Myocyte (in vitro differentiated cells): ENCODE measurements around the gene SYT2. TPM values are rescaled to one million over a fixed set of nuclear protein-coding genes. Genes with fewer than 3 reads are reported as not detected.

ENCODE experiments used
- DNase-seq: peaks from one replicate; pipeline ENCODE4 v3.0.0-alpha.2; 2012; ENCODE audit warnings: low read depth
- total RNA-seq: library from RNA; depleted of rRNA; stranded (reverse); fragments of >200 nt; gene quantifications from 2 replicates; pipeline ENCODE4 v1.2.3, GENCODE V29; 2014

The SYT2 gene
- total RNA-seq, 1 donor from 2014 or later = not detected

DNA sequence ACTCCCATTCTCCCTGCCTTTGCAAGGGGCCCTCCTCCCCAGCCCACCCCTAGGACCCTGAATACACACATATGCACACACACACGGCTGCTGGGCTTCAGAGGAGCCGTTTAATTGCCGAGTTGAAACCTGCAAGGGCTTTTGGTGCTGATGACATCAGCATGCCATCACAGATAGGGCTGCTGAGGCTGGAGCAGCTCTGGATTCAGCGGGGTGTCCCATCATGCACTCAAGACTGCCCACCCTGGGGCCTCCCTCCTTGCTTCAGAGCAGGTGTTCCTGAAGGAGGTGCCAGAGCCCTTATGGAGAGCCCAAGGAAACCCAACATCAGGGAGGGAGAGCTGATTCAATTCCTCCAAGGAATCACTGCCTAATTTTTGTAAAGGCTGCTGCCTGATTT is 5.7 kb downstream of the SYT2 start:
- DNase-seq = no peak

DNA sequence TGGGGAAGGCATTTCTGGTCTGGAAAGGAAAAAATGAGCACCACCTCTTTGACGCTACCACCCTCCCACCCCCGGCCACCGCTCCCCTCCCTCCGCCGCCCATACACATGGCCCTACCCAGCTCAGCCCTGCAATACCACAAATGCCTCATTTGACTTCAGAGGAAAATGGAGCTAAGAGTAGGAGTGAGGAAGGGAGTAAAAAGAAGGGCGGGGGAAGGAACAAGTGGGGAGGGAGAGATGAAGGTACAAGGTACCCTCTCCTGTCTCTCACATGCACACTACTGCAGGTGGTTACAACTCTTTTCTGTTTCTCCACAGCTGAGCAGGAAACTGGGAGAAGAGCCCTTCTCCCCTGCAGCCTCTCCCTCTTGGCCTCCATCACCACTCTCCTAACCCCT is 7.1 kb downstream of the SYT2 start:
- no peak for DNase-seq

DNA sequence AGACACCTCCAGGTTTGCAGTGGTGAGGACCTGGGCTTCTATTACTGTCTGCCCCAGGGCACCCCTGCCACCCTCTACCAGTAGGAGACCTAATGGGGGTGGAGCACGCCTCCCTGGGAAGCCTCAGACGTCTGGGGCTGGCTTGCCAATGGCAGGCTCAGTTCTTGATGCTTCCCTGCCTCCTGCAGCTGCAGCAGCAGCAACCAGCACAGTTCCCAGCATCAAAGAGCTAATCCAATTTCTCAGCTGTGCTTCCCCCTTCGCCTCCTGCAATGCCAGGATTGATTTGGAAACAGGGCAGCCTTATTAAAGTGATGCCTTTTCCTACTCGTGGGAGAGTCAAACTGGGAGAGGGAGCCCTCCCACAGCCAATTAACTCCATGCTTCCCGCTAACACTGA is 8.2 kb downstream of the SYT2 start:
- DNase-seq = no peak

DNA sequence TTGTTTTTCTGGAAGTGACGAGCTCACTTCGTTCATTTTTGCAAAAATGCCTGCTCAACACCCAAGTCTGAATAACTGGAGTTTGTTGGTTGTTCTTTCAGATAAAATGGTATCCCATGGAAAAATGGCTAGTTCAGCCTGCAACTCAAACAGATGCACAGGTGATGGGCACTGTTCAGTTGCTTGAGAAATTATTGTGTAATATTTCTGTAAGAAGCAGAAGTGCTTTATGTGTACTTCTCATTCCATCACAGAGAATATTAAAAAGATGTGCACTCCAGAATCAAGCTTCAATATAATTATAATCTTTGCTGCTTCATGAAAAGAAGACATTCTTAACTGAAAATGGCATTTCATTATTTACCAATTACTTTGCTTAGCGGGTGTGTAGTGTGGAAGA is 9.1 kb downstream of the SYT2 start:
- DNase-seq = no peak

DNA sequence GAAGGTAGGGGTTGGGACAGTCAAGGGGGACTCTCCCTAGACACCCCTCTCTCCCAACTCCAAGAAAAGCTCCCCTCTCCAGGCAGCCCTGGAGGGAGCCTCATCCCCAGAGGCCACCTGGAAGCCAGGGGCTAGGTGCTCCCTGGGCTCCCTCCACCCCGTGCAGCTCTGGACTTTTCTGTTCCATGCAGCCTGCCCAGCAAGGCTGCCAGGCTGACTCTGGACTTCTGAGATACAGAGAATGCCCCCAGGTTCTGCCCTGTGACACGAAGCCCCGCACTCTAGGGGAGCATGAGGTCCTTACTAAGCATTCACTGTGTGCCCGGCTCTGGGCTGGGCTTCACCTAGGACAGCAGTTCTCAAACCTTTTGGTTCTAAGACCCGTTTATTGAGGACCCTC is 10.2 kb downstream of the SYT2 start:
- DNase-seq = no peak

DNA sequence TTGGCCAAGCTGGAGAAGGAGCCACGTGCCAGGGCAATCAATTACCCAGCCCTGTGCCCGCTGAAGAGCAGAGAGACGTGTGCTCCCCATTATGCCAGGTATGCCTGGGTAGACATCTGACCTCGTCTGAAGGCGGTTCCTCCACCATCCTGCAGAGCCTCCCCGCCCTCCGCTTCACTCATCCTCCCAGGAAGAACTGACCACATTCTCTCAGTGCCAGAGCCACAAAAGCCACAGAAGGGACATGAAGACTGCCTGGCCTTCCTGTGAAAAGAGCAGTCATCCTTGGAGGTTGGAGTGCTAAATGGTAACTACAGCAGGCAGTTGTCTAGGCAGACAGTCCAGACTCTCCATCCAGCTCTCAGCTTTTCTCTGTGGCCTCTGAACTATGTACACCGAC is 12.0 kb downstream of the SYT2 start:
- DNase-seq = peak; percentile 89

DNA sequence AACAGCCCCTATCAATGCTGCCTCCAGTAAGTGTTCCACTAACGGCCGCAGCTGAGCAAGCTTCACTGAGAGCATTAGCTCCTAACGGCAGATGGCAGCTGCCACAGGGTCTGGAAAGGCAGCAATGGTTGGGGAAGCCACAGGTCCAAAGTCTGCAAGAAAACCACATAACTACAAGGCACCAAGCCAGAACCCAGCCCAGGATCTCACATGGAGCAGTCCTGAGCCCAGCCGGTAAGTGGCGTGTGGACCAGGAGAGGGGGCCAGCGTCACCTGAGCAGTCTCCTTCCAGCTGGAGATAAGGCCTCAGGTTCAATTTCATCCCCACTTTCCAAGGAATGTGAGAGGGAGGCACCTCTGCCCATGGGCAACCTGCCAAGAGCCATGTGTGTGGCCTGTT is 13.2 kb downstream of the SYT2 start:
- peak; percentile 85 for DNase-seq

DNA sequence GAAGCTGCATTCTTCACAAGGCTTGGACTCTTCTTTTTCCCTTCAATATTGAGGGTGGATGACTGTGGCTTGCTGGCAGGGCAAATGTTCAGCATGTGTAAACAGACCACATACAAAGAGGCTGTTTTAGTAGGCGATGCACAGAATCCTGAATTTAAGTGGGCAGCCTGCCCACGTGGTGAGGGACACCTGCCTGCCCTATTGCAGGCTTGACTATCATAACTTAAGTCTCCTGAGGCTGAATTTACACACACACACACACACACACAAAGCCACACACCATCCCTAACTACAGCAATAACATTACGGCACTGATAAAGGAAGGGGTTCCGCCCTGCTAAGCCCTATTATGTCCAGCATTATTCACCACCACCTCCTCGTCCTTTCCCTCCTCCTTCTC is 15.9 kb downstream of the SYT2 start:
- no peak for DNase-seq

DNA sequence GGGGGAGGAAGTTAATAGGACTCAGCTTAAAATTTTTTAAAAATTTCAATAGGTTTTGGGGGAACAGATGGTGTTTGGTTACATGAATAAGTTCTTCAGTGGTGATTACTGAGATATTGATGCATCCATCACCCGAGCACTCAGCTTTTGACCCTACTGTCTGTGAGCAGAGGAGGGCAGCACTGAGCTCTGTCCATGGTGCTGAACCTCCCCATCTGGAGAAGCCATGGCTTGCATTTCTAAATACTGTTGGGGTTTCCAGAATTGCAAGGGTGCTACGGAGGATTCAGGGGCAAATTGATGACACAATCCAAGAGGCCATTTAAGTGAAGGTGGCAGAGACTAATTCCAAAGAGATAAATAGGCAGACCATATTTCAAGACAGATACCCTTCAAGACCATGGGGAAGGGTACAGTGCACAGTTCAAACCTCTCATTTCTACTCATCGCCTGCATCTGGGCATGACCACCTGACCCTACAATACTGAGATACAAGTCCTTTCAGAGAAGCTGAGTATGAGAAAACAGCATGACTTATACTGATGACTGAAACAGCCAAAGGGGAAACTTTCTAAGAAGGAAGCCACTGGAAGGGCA is 17.2 kb downstream of the SYT2 start:
- DNase-seq = peak; percentile 81

DNA sequence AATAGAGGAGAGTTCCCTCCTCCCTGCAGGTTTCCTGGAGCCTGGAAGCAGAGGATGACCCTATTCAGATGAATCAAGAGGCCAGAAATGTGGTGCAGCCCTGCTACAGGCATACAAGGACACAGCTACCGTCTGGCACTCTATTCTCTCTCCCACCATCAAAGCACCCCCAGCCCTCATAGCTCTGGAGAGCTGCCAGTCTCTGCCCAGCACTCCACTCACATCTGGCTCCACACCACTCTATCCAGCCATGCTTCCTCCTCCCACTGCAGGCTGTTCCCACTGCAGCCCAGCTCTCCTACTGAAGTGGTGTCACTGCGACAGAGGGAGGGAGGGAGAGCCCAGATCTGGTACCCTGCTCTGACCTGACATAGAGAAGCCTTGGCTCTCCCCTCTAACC is 18.4 kb downstream of the SYT2 start:
- DNase-seq = no peak

DNA sequence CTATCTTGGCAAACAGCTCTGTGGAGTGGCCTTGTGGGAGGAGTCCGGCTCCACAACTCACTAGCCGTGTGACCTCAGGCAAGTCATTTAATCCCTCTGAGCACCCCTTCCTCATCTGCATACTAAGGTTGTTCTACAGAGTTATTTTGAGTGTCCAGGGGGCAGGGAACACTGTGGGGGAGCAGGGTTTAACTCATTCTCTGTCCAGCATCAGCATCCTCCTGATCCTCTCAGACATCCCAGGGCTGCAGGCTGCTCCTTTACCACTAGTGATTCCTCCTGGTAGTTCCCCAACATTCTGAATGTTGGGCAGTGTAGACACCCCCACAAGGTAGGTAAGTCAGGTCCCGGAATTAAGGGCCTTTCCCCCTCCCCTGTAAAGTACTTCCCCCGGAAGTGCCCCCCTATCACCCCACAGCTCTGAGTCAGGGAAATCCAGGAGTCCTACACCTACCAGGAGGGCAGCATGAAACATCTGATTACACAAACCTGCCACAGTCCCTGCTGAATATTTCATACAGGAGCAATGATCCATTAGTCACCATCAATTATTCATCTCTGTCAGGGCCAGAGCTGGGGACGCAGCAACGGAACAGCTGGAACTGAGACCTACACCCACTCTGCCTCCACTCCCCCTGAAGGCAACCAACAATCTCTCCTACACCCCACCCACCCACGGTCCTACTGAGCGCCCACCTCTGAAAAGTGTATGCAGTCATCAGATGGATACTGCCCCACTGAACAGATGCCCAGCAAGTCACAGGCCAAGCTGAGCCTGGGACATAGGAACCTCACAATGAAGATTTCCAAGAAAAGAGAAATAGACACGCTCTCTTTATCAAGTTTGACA is 20.5 kb downstream of the SYT2 start:
- no peak for DNase-seq

DNA sequence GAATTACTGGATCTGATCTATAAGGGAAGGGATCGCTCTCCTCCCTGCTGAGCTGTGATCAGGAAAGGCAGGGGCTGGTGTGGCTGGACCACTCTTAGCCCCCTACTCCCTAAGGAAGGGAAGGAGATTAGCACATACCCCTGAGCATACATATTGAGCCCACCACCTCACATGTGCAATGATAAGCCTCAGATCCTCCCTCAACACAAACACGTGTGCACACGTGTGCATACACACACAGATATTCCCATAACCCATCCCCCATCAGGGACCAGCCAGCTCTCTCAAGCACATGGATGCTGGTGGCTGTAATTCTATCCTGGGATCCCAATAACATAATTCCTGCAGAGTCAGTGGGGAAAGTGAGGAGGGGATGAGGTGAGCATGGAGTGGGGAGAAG is 21.2 kb downstream of the SYT2 start:
- DNase-seq = no peak

DNA sequence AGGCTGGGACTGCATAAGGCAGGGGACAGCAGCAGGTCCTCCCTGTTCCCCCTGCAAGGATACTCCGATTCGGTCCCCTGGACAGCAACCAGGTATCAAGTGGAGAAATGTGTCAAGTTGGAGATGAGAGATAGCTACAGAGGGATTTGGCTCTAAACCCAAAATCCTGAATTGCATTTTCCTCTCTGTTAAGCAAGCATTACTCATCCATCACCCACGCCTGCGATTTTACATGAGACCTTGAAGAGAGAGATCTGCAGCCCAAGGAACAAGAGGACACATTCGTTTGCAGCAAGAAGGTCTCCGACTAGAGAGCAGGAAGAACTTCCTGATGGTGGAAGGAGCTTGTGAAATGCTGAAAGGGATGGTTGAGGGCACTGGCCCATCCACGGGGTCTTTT is 21.9 kb downstream of the SYT2 start:
- DNase-seq = no peak

DNA sequence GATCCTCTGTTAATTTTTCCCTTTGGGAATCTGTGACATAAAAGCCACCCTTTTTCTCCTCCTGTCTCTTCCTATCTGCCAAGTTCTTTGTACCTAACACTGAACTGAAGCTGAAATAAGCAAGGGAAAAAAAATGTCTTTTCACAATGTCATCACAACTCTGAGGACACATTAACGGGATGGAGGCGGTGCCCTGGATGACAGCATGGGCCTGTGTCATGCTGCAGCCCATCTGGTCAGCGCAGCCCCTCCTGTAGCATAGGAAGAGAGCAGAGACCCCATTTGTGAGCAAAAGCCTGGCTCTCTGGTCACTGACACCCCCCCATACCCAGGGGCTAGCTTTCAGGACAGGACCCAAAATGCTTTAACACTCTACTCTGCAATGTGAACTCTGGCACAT is 22.5 kb downstream of the SYT2 start:
- DNase-seq = no peak

DNA sequence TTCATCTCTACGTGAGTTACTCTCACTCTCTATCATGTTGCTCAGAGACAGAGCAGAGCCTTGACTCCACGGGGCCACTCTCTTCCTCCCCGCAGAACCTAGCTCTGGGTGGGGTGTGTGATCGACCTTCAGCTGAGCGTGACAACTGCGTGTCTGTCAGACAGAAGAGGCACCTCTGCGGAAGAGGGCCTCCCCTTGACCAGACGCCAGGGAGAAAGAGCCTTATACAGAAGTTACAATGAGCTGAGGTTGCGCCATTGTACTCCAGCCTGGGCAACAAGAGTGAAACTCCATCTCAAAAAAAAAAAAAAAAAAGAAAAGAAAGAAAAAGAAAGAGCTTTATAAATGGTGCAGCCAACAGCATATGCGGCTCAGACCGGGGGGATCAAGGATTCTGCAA is 22.9 kb downstream of the SYT2 start:
- DNase-seq = no peak

DNA sequence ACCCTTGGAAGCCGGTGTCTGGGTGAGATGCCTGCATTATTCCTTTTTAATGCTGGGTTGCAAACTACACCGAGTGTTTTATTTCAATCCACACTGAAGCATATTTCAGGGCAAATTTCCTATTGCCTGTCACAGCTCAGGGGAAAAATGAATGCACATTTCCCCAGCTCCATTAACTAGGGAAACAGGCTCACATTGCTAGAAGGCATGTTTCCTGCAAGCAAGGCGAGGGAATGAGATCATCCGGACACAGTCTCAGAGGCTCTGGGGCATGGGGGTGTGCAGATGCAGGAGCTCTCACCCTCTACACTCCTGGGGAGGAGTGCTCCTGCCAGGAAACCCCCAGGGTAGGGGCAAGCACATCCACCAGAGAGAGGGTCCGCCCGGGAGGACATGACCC is 24.6 kb downstream of the SYT2 start:
- DNase-seq = no peak

DNA sequence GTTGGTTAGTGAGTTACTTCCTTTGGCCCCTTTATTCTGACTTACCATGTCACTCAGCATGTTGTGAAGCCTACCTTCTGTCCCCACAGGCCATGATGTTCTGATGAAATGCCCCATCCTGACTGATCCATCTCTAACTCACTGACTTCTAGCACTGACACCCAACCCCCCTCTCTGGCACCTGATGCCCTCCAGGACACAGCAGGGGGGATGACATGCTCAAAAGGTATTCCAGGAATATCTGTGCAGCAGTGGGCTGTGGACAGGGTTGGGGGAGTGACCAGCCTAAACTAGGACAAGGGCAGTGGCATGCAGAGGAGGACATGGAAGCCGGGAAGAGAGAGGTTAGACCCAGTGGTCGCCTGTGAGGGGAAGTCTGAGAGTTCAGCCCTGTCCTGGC is 25.5 kb downstream of the SYT2 start:
- no peak for DNase-seq

DNA sequence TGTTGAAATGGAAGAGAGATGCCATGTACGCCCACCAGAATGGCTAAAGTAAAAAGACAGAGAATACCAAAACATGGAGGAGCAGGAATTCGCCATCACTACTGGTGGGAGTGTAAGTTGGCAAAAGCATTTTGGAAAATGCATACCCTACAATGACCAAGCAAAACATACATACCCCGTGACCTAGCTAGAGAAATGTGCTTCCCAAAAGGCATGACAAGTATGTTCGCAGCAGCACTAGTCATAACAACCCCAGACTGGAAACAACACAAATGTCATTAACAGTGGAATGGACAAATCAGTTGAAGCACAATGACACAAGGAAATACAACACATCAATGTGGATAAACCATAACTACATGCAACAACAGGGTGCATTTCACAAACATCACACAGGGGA is 27.2 kb downstream of the SYT2 start:
- DNase-seq = no peak

DNA sequence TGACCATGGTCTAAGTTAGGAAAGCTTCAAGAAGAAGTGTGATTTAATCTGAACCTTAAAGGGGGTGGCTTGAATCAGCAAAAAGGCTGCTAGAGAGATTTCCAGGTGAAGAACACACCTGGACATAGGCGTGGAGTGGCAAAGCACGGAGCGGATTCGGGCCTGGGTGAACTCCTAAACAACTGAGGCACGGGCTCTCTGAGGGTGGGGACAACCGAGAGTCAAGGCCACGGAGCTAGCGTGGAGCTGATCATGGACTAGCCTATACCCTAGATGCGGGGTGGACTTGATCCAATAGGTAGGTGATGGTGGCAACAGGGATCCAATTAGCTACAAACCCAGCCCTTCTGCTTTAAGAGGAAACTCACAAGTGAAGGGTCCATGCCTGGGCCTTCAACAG is 27.8 kb downstream of the SYT2 start:
- DNase-seq = no peak

DNA sequence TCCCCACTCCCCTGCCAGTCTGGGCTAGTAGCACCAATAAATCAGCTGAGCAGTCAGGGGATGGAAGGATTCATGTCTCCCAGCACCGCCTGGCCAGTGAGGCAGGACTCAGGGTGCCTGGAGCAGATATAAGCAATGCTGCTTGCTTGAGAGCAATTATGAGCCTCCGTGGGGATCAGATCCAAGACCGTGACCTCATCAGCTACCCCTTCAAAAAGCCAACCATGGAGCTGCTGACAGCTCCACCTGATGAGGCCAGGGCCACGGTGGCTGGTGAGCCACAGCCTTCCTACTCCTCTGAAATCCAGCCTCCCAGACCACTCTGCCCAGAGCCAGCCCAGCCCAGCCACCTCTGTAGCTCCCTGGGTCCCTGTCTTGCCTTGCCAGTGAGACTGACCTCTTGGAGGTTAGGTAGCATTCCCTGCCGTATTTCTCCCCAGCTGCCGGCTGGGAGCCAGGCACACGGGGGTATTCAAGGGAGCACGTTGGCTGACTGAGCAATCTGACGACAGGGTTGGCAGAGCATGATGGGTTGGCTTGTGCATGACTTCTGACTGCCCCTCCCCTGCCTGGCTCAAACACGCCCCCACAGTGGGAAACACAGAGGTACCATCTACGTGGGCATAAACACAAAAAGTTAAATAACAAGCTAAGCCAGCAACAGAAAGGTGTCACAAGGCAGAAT is 28.4 kb downstream of the SYT2 start:
- no peak for DNase-seq

DNA sequence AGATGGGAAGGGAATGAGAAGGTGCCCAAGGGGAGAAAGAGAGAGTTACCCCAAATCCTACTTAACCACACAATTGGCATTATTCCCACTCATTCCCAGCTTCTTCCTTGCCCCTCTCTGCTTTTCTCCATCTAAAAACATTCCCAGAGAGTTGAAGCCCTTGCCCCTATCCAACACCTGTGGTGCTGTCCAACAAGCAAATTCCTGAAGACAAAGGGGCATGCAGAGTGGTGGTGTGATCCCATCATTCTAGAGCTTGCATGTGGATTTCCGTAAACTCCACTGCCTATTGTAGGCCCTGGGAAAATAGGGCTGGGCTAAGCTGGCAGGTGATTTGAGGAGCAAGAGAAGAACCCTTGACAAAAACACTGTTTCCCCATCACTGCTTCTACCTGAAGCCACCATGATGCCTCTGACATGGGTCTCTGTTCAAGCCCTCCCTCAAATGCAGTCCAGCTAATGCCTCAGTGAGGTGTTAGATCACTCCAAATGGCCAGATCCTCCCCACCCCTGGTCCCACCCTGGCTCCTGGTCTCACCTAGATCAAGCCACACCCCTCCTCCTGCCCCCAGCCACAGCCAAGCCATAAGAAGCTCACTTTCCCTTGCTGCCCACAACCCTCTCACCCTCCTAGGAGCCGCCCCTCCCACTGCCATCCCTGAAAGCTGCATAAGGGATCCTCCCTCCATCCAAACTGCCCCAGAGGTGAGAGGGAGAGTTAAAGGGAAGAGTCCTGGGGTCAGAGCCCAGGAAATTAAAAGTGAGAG is 29.5 kb downstream of the SYT2 start:
- no peak for DNase-seq
